Measurements from ENCODE around the gene TSPAN32.

The TSPAN32 gene

DNA sequence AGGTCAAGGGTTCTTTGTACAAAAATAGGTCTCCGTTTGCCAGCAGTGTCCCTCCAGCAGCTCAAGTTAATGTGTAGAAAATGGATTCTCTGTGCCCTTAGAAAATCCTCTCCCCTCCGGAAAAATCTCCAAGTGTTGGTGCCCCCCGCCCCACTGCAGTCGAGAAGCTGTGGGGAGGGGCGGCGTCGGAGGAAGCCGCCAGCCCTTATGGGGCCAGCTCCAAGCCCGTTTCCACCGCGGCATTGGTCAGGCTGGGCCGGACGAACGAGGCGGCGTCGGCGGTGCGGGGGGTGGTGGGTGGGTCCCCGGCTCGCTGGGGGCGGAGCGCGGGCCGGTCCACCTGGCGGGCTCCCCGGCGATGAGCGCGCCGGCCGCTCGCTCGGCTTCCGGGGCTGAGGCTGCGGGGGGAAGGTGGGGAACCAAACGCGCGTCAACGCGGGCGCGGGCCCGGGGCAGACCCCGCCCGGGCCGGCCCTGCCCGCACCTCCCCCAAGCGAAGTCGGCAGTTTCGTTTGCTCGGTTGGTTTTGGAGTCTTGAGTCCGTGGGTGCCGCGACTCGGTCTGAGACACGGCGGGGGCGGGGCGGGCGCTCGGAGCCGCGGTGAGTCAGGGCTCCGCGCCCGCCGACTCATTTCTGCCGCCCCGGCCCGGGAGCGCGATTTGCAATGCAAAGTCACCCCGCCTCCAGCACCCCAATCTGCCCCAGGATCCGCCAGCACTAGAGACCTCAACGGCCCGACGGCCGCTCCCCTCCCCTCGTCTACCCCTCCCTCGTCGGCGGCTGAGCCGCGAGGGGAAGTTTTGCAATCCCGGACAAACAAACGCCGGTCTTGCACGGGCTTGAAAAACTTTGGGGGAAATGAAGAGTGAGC is 32.8 kb upstream of the TSPAN32 start (continued):
- TF ChIP-seq, protein P1, sequence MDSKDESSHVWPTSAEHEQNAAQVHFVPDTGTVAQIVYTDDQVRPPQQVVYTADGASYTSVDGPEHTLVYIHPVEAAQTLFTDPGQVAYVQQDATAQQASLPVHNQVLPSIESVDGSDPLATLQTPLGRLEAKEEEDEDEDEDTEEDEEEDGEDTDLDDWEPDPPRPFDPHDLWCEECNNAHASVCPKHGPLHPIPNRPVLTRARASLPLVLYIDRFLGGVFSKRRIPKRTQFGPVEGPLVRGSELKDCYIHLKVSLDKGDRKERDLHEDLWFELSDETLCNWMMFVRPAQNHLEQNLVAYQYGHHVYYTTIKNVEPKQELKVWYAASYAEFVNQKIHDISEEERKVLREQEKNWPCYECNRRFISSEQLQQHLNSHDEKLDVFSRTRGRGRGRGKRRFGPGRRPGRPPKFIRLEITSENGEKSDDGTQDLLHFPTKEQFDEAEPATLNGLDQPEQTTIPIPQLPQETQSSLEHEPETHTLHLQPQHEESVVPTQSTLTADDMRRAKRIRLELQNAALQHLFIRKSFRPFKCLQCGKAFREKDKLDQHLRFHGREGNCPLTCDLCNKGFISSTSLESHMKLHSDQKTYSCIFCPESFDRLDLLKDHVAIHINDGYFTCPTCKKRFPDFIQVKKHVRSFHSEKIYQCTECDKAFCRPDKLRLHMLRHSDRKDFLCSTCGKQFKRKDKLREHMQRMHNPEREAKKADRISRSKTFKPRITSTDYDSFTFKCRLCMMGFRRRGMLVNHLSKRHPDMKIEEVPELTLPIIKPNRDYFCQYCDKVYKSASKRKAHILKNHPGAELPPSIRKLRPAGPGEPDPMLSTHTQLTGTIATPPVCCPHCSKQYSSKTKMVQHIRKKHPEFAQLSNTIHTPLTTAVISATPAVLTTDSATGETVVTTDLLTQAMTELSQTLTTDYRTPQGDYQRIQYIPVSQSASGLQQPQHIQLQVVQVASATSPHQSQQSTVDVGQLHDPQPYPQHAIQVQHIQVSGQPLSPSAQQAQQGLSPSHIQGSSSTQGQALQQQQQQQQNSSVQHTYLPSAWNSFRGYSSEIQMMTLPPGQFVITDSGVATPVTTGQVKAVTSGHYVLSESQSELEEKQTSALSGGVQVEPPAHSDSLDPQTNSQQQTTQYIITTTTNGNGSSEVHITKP (tag by site-specific recombination; IDR thresholded peaks at IDR 0.05), result 0 out of 2 replicates have a peak, but pooled peaks have one; percentile 36
- TF ChIP-seq, protein P2, sequence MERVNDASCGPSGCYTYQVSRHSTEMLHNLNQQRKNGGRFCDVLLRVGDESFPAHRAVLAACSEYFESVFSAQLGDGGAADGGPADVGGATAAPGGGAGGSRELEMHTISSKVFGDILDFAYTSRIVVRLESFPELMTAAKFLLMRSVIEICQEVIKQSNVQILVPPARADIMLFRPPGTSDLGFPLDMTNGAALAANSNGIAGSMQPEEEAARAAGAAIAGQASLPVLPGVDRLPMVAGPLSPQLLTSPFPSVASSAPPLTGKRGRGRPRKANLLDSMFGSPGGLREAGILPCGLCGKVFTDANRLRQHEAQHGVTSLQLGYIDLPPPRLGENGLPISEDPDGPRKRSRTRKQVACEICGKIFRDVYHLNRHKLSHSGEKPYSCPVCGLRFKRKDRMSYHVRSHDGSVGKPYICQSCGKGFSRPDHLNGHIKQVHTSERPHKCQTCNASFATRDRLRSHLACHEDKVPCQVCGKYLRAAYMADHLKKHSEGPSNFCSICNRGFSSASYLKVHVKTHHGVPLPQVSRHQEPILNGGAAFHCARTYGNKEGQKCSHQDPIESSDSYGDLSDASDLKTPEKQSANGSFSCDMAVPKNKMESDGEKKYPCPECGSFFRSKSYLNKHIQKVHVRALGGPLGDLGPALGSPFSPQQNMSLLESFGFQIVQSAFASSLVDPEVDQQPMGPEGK (tag by site-specific recombination; IDR thresholded peaks at IDR 0.05), result peak; percentile 33; the same call in 1 of the 2 replicates
- TF ChIP-seq, protein P3, sequence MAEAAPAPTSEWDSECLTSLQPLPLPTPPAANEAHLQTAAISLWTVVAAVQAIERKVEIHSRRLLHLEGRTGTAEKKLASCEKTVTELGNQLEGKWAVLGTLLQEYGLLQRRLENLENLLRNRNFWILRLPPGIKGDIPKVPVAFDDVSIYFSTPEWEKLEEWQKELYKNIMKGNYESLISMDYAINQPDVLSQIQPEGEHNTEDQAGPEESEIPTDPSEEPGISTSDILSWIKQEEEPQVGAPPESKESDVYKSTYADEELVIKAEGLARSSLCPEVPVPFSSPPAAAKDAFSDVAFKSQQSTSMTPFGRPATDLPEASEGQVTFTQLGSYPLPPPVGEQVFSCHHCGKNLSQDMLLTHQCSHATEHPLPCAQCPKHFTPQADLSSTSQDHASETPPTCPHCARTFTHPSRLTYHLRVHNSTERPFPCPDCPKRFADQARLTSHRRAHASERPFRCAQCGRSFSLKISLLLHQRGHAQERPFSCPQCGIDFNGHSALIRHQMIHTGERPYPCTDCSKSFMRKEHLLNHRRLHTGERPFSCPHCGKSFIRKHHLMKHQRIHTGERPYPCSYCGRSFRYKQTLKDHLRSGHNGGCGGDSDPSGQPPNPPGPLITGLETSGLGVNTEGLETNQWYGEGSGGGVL (tag by site-specific recombination; IDR thresholded peaks at IDR 0.05), result peak; percentile 75; the same call in 1 of the 2 replicates

DNA sequence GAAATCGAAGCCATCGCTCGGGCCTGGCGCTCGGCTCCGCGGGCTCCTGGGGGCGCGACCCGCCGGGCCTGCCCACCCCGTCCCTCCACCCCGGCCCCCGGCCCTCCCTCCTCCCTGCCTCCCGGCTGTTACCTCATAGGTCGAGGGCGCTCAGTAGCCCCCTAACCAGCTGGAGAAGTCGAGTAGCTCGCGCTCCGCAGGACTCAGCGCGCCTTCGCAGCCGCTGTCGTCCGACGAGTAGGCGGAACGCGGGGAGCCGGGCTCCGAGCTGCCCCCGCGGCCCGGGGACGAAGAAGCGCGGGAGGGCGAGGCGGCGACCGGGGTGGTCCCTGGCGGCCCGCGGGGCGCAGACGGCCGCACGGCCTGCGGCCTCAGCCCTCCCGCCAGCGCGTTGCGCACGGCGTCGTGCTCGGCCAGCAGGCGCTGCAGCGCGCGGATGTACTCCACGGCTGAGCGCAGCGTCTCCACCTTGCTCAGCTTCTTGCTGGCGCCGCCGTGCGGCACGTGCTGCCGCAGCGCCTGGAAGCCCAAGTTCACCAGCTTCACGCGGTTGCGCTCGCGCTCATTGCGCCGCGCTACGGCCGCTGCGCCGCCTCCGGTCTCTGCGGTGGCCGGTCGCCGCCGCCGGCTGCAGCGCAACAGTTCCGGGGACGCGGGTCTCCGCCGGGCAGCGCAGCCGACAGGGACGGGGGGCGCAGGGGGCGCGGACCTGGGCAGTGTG is 32.1 kb upstream of the TSPAN32 start:
- no peaks in the 10 kb centered on the region for H3K9me3 ChIP-seq (ENCODE audit: control insufficient read depth, insufficient read depth, low read depth, low read length)
- ChIA-PET POLR2A (no interaction called here), CTCF (interaction anchor here (0.6 to 1.3 kb wide), 3 partner anchors 9 to 102 kb away, joined by 3 to 4 read pairs (median 3); no protein-coding TSS in a partner anchor)
- H3K4me3 ChIP-seq (ENCODE audit: low read depth, low read length), result no peak overlapping the region; the same call in 1 of the 2 replicates
- no peaks in the 10 kb centered on the region for H3K36me3 ChIP-seq (ENCODE audit: control insufficient read depth in 2 of 2, insufficient read depth in 1 of 2, low read length in 2 of 2)
- H3K4me1 ChIP-seq (ENCODE audit: control insufficient read depth, insufficient read depth, low read length), result no peaks in the 10 kb centered on the region
- H3K27ac ChIP-seq (ENCODE audit: extremely low read depth, low read depth, low read length), result no peak overlapping the region
- TF ChIP-seq, protein P4, sequence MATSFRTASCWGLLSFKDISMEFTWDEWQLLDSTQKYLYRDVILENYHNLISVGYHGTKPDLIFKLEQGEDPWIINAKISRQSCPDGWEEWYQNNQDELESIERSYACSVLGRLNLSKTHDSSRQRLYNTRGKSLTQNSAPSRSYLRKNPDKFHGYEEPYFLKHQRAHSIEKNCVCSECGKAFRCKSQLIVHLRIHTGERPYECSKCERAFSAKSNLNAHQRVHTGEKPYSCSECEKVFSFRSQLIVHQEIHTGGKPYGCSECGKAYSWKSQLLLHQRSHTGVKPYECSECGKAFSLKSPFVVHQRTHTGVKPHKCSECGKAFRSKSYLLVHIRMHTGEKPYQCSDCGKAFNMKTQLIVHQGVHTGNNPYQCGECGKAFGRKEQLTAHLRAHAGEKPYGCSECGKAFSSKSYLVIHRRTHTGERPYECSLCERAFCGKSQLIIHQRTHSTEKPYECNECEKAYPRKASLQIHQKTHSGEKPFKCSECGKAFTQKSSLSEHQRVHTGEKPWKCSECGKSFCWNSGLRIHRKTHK (tag by site-specific recombination; IDR thresholded peaks at IDR 0.05), result no peak
- TF ChIP-seq, protein P5, sequence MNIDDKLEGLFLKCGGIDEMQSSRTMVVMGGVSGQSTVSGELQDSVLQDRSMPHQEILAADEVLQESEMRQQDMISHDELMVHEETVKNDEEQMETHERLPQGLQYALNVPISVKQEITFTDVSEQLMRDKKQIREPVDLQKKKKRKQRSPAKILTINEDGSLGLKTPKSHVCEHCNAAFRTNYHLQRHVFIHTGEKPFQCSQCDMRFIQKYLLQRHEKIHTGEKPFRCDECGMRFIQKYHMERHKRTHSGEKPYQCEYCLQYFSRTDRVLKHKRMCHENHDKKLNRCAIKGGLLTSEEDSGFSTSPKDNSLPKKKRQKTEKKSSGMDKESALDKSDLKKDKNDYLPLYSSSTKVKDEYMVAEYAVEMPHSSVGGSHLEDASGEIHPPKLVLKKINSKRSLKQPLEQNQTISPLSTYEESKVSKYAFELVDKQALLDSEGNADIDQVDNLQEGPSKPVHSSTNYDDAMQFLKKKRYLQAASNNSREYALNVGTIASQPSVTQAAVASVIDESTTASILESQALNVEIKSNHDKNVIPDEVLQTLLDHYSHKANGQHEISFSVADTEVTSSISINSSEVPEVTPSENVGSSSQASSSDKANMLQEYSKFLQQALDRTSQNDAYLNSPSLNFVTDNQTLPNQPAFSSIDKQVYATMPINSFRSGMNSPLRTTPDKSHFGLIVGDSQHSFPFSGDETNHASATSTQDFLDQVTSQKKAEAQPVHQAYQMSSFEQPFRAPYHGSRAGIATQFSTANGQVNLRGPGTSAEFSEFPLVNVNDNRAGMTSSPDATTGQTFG (tag by site-specific recombination; IDR thresholded peaks at IDR 0.05; ENCODE audit: borderline replicate concordance), result no peak
- TF ChIP-seq ZFP41 (tag by site-specific recombination; IDR thresholded peaks at IDR 0.05; ENCODE audit: borderline replicate concordance) (no peak), ZNF202 (tag by site-specific recombination; IDR thresholded peaks at IDR 0.05; ENCODE audit: borderline replicate concordance) (no peak), ZNF549 (tag by site-specific recombination; IDR thresholded peaks at IDR 0.05) (no peak), RBAK (tag by site-specific recombination; IDR thresholded peaks at IDR 0.05) (no peak), ZNF677 (tag by site-specific recombination; IDR thresholded peaks at IDR 0.05) (no peak), YY2 (tag by site-specific recombination; IDR thresholded peaks at IDR 0.05) (no peak)
- TF ChIP-seq, protein P6, sequence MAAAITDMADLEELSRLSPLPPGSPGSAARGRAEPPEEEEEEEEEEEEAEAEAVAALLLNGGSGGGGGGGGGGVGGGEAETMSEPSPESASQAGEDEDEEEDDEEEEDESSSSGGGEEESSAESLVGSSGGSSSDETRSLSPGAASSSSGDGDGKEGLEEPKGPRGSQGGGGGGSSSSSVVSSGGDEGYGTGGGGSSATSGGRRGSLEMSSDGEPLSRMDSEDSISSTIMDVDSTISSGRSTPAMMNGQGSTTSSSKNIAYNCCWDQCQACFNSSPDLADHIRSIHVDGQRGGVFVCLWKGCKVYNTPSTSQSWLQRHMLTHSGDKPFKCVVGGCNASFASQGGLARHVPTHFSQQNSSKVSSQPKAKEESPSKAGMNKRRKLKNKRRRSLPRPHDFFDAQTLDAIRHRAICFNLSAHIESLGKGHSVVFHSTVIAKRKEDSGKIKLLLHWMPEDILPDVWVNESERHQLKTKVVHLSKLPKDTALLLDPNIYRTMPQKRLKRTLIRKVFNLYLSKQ (tag by site-specific recombination; IDR thresholded peaks at IDR 0.05; ENCODE audit: borderline replicate concordance), result no peak
- TF ChIP-seq, protein P7, sequence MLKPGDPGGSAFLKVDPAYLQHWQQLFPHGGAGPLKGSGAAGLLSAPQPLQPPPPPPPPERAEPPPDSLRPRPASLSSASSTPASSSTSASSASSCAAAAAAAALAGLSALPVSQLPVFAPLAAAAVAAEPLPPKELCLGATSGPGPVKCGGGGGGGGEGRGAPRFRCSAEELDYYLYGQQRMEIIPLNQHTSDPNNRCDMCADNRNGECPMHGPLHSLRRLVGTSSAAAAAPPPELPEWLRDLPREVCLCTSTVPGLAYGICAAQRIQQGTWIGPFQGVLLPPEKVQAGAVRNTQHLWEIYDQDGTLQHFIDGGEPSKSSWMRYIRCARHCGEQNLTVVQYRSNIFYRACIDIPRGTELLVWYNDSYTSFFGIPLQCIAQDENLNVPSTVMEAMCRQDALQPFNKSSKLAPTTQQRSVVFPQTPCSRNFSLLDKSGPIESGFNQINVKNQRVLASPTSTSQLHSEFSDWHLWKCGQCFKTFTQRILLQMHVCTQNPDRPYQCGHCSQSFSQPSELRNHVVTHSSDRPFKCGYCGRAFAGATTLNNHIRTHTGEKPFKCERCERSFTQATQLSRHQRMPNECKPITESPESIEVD (tag by site-specific recombination; IDR thresholded peaks at IDR 0.05), result no peak
- TF ChIP-seq, protein P8, sequence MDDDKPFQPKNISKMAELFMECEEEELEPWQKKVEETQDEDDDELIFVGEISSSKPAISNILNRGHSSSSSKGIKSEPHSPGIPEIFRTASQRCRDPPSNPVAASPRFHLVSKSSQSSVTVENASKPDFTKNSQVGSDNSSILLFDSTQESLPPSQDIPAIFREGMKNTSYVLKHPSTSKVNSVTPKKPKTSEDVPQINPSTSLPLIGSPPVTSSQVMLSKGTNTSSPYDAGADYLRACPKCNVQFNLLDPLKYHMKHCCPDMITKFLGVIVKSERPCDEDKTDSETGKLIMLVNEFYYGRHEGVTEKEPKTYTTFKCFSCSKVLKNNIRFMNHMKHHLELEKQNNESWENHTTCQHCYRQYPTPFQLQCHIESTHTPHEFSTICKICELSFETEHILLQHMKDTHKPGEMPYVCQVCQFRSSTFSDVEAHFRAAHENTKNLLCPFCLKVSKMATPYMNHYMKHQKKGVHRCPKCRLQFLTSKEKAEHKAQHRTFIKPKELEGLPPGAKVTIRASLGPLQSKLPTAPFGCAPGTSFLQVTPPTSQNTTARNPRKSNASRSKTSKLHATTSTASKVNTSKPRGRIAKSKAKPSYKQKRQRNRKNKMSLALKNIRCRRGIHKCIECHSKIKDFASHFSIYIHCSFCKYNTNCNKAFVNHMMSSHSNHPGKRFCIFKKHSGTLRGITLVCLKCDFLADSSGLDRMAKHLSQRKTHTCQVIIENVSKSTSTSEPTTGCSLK (tag by site-specific recombination; IDR thresholded peaks at IDR 0.05), result no peak
